HL-60 (cell line): ENCODE measurements around the gene C2orf72.

Source experiments
- CTCF ChIP-seq: IDR thresholded peaks from one replicate; pipeline ENCODE4 v1.5.1; 2011; ENCODE audit warnings: low read length, control low read depth, inconsistent platforms; ENCODE audit not compliant: insufficient read depth
- POLR2AphosphoS5 ChIP-seq: IDR thresholded peaks from 2 replicates; pipeline ENCODE4 v1.6.1; 2012; ENCODE audit warnings: low read depth
- SPI1 ChIP-seq: IDR thresholded peaks from 2 replicates; pipeline ENCODE4 v1.6.1; 2012; ENCODE audit warnings: low read depth, mild to moderate bottlenecking, borderline replicate concordance
- TF ChIP-seq, protein P1 (sequence below): IDR thresholded peaks from 2 replicates; pipeline ENCODE4 v1.6.1; 2012; ENCODE audit warnings: low read depth; ENCODE audit not compliant: insufficient replicate concordance

DNA sequence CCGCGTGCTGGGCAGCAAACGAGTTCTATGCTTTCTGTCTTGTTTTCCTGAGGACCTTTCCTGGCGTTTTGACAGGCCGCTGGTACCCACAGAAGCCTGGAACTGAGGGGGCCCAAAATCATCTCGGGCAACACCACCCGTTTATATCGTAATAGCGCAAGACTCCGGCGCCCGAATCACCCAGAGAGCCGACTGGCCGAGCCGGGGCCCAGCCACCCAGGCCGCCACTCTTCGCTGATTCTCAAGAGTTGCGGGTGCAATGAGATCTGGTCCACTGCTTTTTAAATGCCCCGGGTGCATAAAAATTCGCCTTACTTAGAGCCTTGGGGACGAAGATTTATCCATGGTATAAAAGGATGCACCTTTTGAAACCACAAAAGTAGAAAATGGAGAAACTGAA, 47.6 kb upstream of the C2orf72 start:
- no peak for TF ChIP-seq CTCF
- no peak for TF ChIP-seq POLR2AphosphoS5
- no peak for TF ChIP-seq SPI1
- TF ChIP-seq, protein P1, sequence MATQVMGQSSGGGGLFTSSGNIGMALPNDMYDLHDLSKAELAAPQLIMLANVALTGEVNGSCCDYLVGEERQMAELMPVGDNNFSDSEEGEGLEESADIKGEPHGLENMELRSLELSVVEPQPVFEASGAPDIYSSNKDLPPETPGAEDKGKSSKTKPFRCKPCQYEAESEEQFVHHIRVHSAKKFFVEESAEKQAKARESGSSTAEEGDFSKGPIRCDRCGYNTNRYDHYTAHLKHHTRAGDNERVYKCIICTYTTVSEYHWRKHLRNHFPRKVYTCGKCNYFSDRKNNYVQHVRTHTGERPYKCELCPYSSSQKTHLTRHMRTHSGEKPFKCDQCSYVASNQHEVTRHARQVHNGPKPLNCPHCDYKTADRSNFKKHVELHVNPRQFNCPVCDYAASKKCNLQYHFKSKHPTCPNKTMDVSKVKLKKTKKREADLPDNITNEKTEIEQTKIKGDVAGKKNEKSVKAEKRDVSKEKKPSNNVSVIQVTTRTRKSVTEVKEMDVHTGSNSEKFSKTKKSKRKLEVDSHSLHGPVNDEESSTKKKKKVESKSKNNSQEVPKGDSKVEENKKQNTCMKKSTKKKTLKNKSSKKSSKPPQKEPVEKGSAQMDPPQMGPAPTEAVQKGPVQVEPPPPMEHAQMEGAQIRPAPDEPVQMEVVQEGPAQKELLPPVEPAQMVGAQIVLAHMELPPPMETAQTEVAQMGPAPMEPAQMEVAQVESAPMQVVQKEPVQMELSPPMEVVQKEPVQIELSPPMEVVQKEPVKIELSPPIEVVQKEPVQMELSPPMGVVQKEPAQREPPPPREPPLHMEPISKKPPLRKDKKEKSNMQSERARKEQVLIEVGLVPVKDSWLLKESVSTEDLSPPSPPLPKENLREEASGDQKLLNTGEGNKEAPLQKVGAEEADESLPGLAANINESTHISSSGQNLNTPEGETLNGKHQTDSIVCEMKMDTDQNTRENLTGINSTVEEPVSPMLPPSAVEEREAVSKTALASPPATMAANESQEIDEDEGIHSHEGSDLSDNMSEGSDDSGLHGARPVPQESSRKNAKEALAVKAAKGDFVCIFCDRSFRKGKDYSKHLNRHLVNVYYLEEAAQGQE: no peak
